ENCODE data around the gene PTPRN2. TPM values are rescaled to one million over a fixed set of nuclear protein-coding genes. Genes with fewer than 3 reads are reported as not detected.

The PTPRN2 gene
- total RNA-seq, 1 donor from 2014 or later = 32.2 TPM

- DNase-seq (ENCODE audit: low read depth, low spot score) = no peak
- H3K27ac Mint-ChIP-seq (ENCODE audit: unreplicated experiment) = no peak overlapping the region
- peaks cover 1% of the 10 kb centered on the region for H3K27me3 Mint-ChIP-seq (ENCODE audit: low read depth)
- no peak overlapping the region for H3K4me3 Mint-ChIP-seq
- H3K4me1 Mint-ChIP-seq = peaks cover 85% of the 10 kb centered on the region
- peaks cover 3% of the 10 kb centered on the region for H3K36me3 Mint-ChIP-seq (ENCODE audit: low read depth)
- TF ChIP-seq CTCF (conservative IDR thresholded peaks at IDR 0.05) = no peak
- H3K9me3 Mint-ChIP-seq = no peaks in the 10 kb centered on the region
Measured at GRCh38 chr7:157675427-157675927, 912.1 kb downstream of the PTPRN2 start.

GRCh38 chr7:157674715-157675426, 912.8 kb downstream of the PTPRN2 start:
- H3K4me3 Mint-ChIP-seq = no peak overlapping the region
- no peak overlapping the region for H3K27ac Mint-ChIP-seq (ENCODE audit: unreplicated experiment)
- H3K4me1 Mint-ChIP-seq = peaks cover 84% of the 10 kb centered on the region
- TF ChIP-seq CTCF (conservative IDR thresholded peaks at IDR 0.05) = no peak
- DNase-seq (ENCODE audit: low read depth, low spot score) = no peak
- H3K9me3 Mint-ChIP-seq = no peaks in the 10 kb centered on the region
- H3K27me3 Mint-ChIP-seq (ENCODE audit: low read depth) = no peaks in the 10 kb centered on the region
- peaks cover 3% of the 10 kb centered on the region for H3K36me3 Mint-ChIP-seq (ENCODE audit: low read depth)

- Mint-ChIP-seq H3K27ac (ENCODE audit: unreplicated experiment) (peak overlapping the region; percentile 94), H3K4me3 (no peak overlapping the region), H3K9me3 (no peaks in the 10 kb centered on the region), H3K4me1 (peaks cover 83% of the 10 kb centered on the region), H3K27me3 (ENCODE audit: low read depth) (no peaks in the 10 kb centered on the region), H3K36me3 (ENCODE audit: low read depth) (peaks cover 3% of the 10 kb centered on the region)
- no peak for DNase-seq (ENCODE audit: low read depth, low spot score)
- TF ChIP-seq CTCF (conservative IDR thresholded peaks at IDR 0.05) = no peak
Measured at GRCh38 chr7:157674027-157674714, 913.5 kb downstream of the PTPRN2 start.

- no peak for DNase-seq (ENCODE audit: low read depth, low spot score)
- H3K4me3 Mint-ChIP-seq = no peak overlapping the region
- H3K27ac Mint-ChIP-seq (ENCODE audit: unreplicated experiment) = no peak overlapping the region
- TF ChIP-seq CTCF (conservative IDR thresholded peaks at IDR 0.05) = no peak
- H3K9me3 Mint-ChIP-seq = no peaks in the 10 kb centered on the region
- H3K36me3 Mint-ChIP-seq (ENCODE audit: low read depth) = peaks cover 3% of the 10 kb centered on the region
- H3K27me3 Mint-ChIP-seq (ENCODE audit: low read depth) = no peaks in the 10 kb centered on the region
- peaks cover 82% of the 10 kb centered on the region for H3K4me1 Mint-ChIP-seq
Measured at GRCh38 chr7:157673573-157673972, 914.0 kb downstream of the PTPRN2 start.

GRCh38 chr7:157671358-157672255, 916.0 kb downstream of the PTPRN2 start:
- no peak for TF ChIP-seq CTCF (conservative IDR thresholded peaks at IDR 0.05)
- Mint-ChIP-seq H3K27ac (ENCODE audit: unreplicated experiment) (peak overlapping the region; percentile 97), H3K9me3 (no peaks in the 10 kb centered on the region), H3K27me3 (ENCODE audit: low read depth) (no peaks in the 10 kb centered on the region), H3K4me3 (peak overlapping the region; percentile 84), H3K36me3 (ENCODE audit: low read depth) (no peaks in the 10 kb centered on the region), H3K4me1 (peaks cover 75% of the 10 kb centered on the region)
- no peak for DNase-seq (ENCODE audit: low read depth, low spot score)
